Measurements from ENCODE around the gene COL19A1.

DNA sequence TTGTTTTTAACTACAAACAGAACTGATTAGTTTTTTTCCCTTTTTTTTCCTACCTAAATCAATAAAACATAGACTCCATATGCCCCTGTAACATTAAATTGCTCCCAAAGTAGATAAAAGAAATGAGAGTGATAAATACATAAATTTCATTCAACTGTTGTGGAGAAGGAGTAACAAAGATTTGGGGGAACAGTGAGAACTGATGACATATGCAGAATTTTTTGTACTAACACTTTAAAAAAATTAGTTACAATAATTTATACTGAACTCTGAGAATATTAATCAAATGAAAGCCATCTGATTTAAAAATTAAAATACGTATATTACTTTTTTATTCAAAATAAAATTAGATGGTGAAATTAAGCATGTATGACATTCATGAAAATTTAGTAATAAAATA lies 195.7 kb downstream of the COL19A1 start:
- TF ChIP-seq, protein P1, sequence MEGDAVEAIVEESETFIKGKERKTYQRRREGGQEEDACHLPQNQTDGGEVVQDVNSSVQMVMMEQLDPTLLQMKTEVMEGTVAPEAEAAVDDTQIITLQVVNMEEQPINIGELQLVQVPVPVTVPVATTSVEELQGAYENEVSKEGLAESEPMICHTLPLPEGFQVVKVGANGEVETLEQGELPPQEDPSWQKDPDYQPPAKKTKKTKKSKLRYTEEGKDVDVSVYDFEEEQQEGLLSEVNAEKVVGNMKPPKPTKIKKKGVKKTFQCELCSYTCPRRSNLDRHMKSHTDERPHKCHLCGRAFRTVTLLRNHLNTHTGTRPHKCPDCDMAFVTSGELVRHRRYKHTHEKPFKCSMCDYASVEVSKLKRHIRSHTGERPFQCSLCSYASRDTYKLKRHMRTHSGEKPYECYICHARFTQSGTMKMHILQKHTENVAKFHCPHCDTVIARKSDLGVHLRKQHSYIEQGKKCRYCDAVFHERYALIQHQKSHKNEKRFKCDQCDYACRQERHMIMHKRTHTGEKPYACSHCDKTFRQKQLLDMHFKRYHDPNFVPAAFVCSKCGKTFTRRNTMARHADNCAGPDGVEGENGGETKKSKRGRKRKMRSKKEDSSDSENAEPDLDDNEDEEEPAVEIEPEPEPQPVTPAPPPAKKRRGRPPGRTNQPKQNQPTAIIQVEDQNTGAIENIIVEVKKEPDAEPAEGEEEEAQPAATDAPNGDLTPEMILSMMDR (optimal IDR thresholded peaks at IDR 0.05 in 1 of 3, IDR thresholded peaks at IDR 0.05 in 1 of 3, conservative IDR thresholded peaks at IDR 0.05 in 1 of 3; ENCODE audit: extremely low read depth in 1 of 3, insufficient read depth in 2 of 3, low read length in 3 of 3), result no peak
- TF ChIP-seq EZH2 (IDR thresholded peaks at IDR 0.05; ENCODE audit: low read length), result no peak

Data from keratinocyte (primary cell).